GM19239 (cell line): ENCODE results near the gene GABBR2.

Experiments used
- DNase-seq: peaks from one replicate; pipeline ENCODE4 v3.0.0; 2011; ENCODE audit warnings: low spot score; ENCODE audit not compliant: insufficient read length
- FAIRE-seq: peaks from 2 replicates; lab custom pipeline; 2011; peaks lifted over from hg19 to GRCh38; lab: Jason Lieb, UNC

Gene GABBR2

GRCh38 chr9:98708933-98709911, at the start of gene GABBR2:
TSS of gene GABBR2 (minus strand) at chr9:98708935. CDS start at chr9:98708737, 198 bp downstream.
- no peak for FAIRE-seq
- DNase-seq, result no peak

GRCh38 chr9:98755006-98755618, 46.4 kb upstream of the GABBR2 start:
- FAIRE-seq, result no peak
- no peak for DNase-seq

GRCh38 chr9:98751210-98751609, 42.5 kb upstream of the GABBR2 start:
- DNase-seq (no peak), FAIRE-seq (no peak)

GRCh38 chr9:98750364-98751060, 41.8 kb upstream of the GABBR2 start:
- DNase-seq (no peak), FAIRE-seq (no peak)

- FAIRE-seq (no peak), DNase-seq (no peak)
These were observed 38.7 kb upstream of the GABBR2 start for GRCh38 chr9:98747476-98747875.

- DNase-seq, result no peak
- FAIRE-seq, result no peak
These were observed 36.7 kb upstream of the GABBR2 start for GRCh38 chr9:98745470-98745869.

- FAIRE-seq (no peak), DNase-seq (no peak)
These were observed 35.3 kb upstream of the GABBR2 start for GRCh38 chr9:98743818-98744611.

GRCh38 chr9:98743329-98743728, 34.6 kb upstream of the GABBR2 start:
- no peak for FAIRE-seq
- DNase-seq, result no peak

- FAIRE-seq, result no peak
- no peak for DNase-seq
These were observed 33.9 kb upstream of the GABBR2 start for GRCh38 chr9:98742325-98743280.

- FAIRE-seq, result no peak
These were observed 31.6 kb upstream of the GABBR2 start for GRCh38 chr9:98740226-98740881.

GRCh38 chr9:98738741-98739140, 30.0 kb upstream of the GABBR2 start:
- DNase-seq (no peak), FAIRE-seq (no peak)

More at GRCh38 chr9:98740226-98740881, 31.6 kb upstream of the GABBR2 start:
- DNase-seq, result no peak

GRCh38 chr9:98736226-98736625, 27.5 kb upstream of the GABBR2 start:
- DNase-seq (no peak), FAIRE-seq (no peak)

GRCh38 chr9:98732801-98733200, 24.1 kb upstream of the GABBR2 start:
- DNase-seq, result no peak
- no peak for FAIRE-seq

- no peak for DNase-seq
- FAIRE-seq, result no peak
These were observed 23.4 kb upstream of the GABBR2 start for GRCh38 chr9:98732091-98732490.

GRCh38 chr9:98730871-98731270, 22.1 kb upstream of the GABBR2 start:
- FAIRE-seq, result no peak
- no peak for DNase-seq

GRCh38 chr9:98728500-98728899, 19.8 kb upstream of the GABBR2 start:
- DNase-seq (no peak), FAIRE-seq (no peak)

- no peak for DNase-seq
- no peak for FAIRE-seq
These were observed 18.7 kb upstream of the GABBR2 start for GRCh38 chr9:98727428-98727827.

- DNase-seq (no peak), FAIRE-seq (no peak)
These were observed 18.0 kb upstream of the GABBR2 start for GRCh38 chr9:98726735-98727134.
